Activated T-helper 1 cell treated with anti-CD3 and anti-CD28 coated beads, Interleukin-2, amount 50 U/mL, for 16 hours (primary cell): ENCODE measurements around the gene CRELD1.
A peak's percentile ranks its signal among the peaks of the same experiment; 100 is the strongest.
"Not testable (repeated sequence)": the region's sequence is repeated elsewhere in the genome, so short reads cannot be mapped to it uniquely, and the experiment has no call there.

Experiments
- DNase-seq, 2 donors: peaks; one replicate each; pipeline ENCODE4 v3.0.0-alpha.2; 2020; ENCODE audit warnings: low read depth in 1 of 2, low spot score in 1 of 2

The CRELD1 gene

GRCh38 chr3:9933561-9934234, at the start of gene CRELD1:
TSS of gene CRELD1 (plus strand) at chr3:9933834. CDS start at chr3:9934439, 605 bp downstream.
- peak; percentile 92 to 95 for DNase-seq

- DNase-seq = no peak
These were observed 49.0 kb upstream of the CRELD1 start for GRCh38 chr3:9884555-9885165.

GRCh38 chr3:9886328-9886727, 47.3 kb upstream of the CRELD1 start:
- DNase-seq = no peak

- no peak for DNase-seq
These were observed 46.2 kb upstream of the CRELD1 start for GRCh38 chr3:9887480-9887879.

GRCh38 chr3:9888540-9888939, 45.1 kb upstream of the CRELD1 start:
- no peak for DNase-seq

GRCh38 chr3:9889405-9889804, 44.2 kb upstream of the CRELD1 start:
- no peak for DNase-seq

GRCh38 chr3:9890249-9891071, 43.2 kb upstream of the CRELD1 start, which contains the start of gene JAGN1:
TSS of gene JAGN1 (plus strand) at chr3:9890610. CDS start at chr3:9890723, 113 bp downstream.
- DNase-seq = peak; percentile 81 to 87

GRCh38 chr3:9891072-9891622, 42.5 kb upstream of the CRELD1 start:
- DNase-seq = no peak

GRCh38 chr3:9893739-9894138, 39.9 kb upstream of the CRELD1 start:
- no peak for DNase-seq

GRCh38 chr3:9895715-9896114, 37.9 kb upstream of the CRELD1 start:
- DNase-seq = not testable (repeated sequence)

GRCh38 chr3:9896755-9897407, 36.8 kb upstream of the CRELD1 start:
- not testable (repeated sequence) for DNase-seq

GRCh38 chr3:9897408-9898372, 35.9 kb upstream of the CRELD1 start:
- DNase-seq = no peak

GRCh38 chr3:9898467-9899241, 35.0 kb upstream of the CRELD1 start:
- DNase-seq = no peak

- no peak for DNase-seq
These were observed 34.3 kb upstream of the CRELD1 start for GRCh38 chr3:9899289-9899791.

GRCh38 chr3:9900965-9901415, 32.6 kb upstream of the CRELD1 start:
- not testable (repeated sequence) for DNase-seq

GRCh38 chr3:9901967-9902366, 31.7 kb upstream of the CRELD1 start:
- no peak for DNase-seq

- DNase-seq = no peak
These were observed 31.0 kb upstream of the CRELD1 start, which contains the start of gene IL17RE for GRCh38 chr3:9902372-9903237. TSS of gene IL17RE (plus strand) at chr3:9902848. CDS start at chr3:9902933, 85 bp downstream.

- DNase-seq = no peak
These were observed 30.4 kb upstream of the CRELD1 start for GRCh38 chr3:9903238-9903624.
